HG03139 (cell line): ENCODE data around the gene CFAP73.

ENCODE experiments used
- ATAC-seq: cut with Tn5 transposase; IDR thresholded peaks from one replicate; pipeline ENCODE4 v1.9.1; 2021; ENCODE audit not compliant: unreplicated experiment

Gene CFAP73

GRCh38 chr12:113162102-113163029 is 12.8 kb downstream of the CFAP73 start:
- ATAC-seq, result no peak

GRCh38 chr12:113163030-113163360 is 13.5 kb downstream of the CFAP73 start:
- no peak for ATAC-seq

GRCh38 chr12:113164014-113164413 is 14.5 kb downstream of the CFAP73 start:
- no peak for ATAC-seq

GRCh38 chr12:113165521-113166450 is 16.3 kb downstream of the CFAP73 start:
- no peak for ATAC-seq

- ATAC-seq, result no peak
Measured at GRCh38 chr12:113167868-113168267, 18.3 kb downstream of the CFAP73 start.

GRCh38 chr12:113169697-113170096 is 20.2 kb downstream of the CFAP73 start:
- ATAC-seq, result no peak

GRCh38 chr12:113170457-113170856 is 20.9 kb downstream of the CFAP73 start:
- no peak for ATAC-seq

GRCh38 chr12:113170926-113171325 is 21.4 kb downstream of the CFAP73 start:
- ATAC-seq, result no peak

GRCh38 chr12:113171543-113171942 is 22.0 kb downstream of the CFAP73 start:
- no peak for ATAC-seq

- ATAC-seq, result no peak
Measured at GRCh38 chr12:113172185-113172584, 22.7 kb downstream of the CFAP73 start.

- ATAC-seq, result no peak
Measured at GRCh38 chr12:113173081-113173698, 23.7 kb downstream of the CFAP73 start.

GRCh38 chr12:113174461-113175384 is 25.2 kb downstream of the CFAP73 start:
- ATAC-seq, result no peak

- ATAC-seq, result no peak
Measured at GRCh38 chr12:113179023-113179422, 29.5 kb downstream of the CFAP73 start.

GRCh38 chr12:113180333-113180732 is 30.8 kb downstream of the CFAP73 start:
- no peak for ATAC-seq

- no peak for ATAC-seq
Measured at GRCh38 chr12:113181975-113182374, 32.5 kb downstream of the CFAP73 start.

GRCh38 chr12:113183030-113183589 is 33.6 kb downstream of the CFAP73 start:
- ATAC-seq, result no peak

- peak; percentile 29 for ATAC-seq
Measured at GRCh38 chr12:113184098-113184899, 34.8 kb downstream of the CFAP73 start.

- peak; percentile 76 for ATAC-seq
Measured at GRCh38 chr12:113184900-113185179, 35.3 kb downstream of the CFAP73 start.
